Gastrocnemius medialis (tissue), 4 donors: ENCODE results near the gene PRELP. TPM values are rescaled to one million over a fixed set of nuclear protein-coding genes. Genes with fewer than 3 reads are reported as not detected.
"Not testable (repeated sequence)": the region's sequence is repeated elsewhere in the genome, so short reads cannot be mapped to it uniquely, and the experiment has no call there.

Experiments
- ATAC-seq, 2 donors: fragments of 150-250 bp; one replicate each; pipeline ENCODE4 v1.9.1; 2016
- DNase-seq, 2 donors: peaks; one replicate each; pipeline ENCODE4 v3.0.0-alpha.2; 2019
- H3K27ac ChIP-seq, 4 donors: fragments of 200-600 bp; sonication (generic); 1 replicate in 1 of 4; 2 replicates in 3 of 4; pipeline ENCODE4 v1.5.1; 2016 to 2018; ENCODE audit warnings: mild to moderate bottlenecking in 2 of 4, moderate library complexity in 1 of 4
- H3K27me3 ChIP-seq, 3 donors: fragments of 200-600 bp; sonication (generic) in 2 of 3; 1 replicate in 1 of 3; 2 replicates in 2 of 3; pipeline versions ENCODE4 v1.5.1 to v1.6.0; 2016 to 2019; ENCODE audit warnings: mild to moderate bottlenecking in 1 of 3, moderate library complexity in 1 of 3
- H3K36me3 ChIP-seq, 2 donors: fragments of 200-600 bp; sonication (generic) in 1 of 2; one replicate each; pipeline ENCODE4 v1.5.1; 2017 to 2018
- H3K4me1 ChIP-seq, 2 donors: fragments of 200-600 bp; sonication (generic) in 1 of 2; one replicate each; pipeline ENCODE4 v1.5.1; 2016 to 2017; ENCODE audit warnings: mild to moderate bottlenecking in 2 of 2
- H3K4me3 ChIP-seq, 4 donors: fragments of 200-600 bp; sonication (generic) in 3 of 4; 1 replicate in 1 of 4; 2 replicates in 3 of 4; pipeline ENCODE4 v1.5.1; 2016 to 2019; ENCODE audit warnings: mild to moderate bottlenecking in 2 of 4
- H3K9me3 ChIP-seq, 3 donors: fragments of 200-600 bp; sonication (generic) in 2 of 3; 1 replicate in 1 of 3; 2 replicates in 2 of 3; pipeline ENCODE4 v1.5.1; 2016 to 2019
- POLR2A ChIP-seq, 2 donors: fragments of 450-650 bp; IDR thresholded peaks; one replicate each; pipeline ENCODE4 v1.6.1; 2017; ENCODE audit warnings: antibody characterized with exemption in 2 of 2, mild to moderate bottlenecking in 2 of 2, moderate library complexity in 2 of 2
- in situ Hi-C, 4 donors: fragments of 200-750 bp; cut with MboI; loops; one replicate each; pipeline versions ENCODE4 v1.15.0 to v1.8.0; 2017; ENCODE audit warnings: low sequenced_read_pairs in 4 of 4
- intact Hi-C: fragments of 100-400 bp; cut with DNase I; formaldehyde crosslinking; loops from one replicate; pipeline ENCODE4 v1.15.1; 2023; ENCODE audit warnings: low total_unique reads
- total RNA-seq, 4 donors: library from RNA; depleted of rRNA; stranded (reverse); fragments of >200 nt; gene quantifications; one replicate each; pipeline versions ENCODE4 v1.1.0 to v1.2.3, GENCODE V29; 2016
- TF ChIP-seq, protein P1 (sequence below), 5 experiments: fragments of 450-650 bp in 3 of 5; fragments of 200-600 bp in 2 of 5; sonication (generic) in 2 of 5; IDR thresholded peaks in 4 of 5; conservative IDR thresholded peaks in 1 of 5; 1 replicate in 4 of 5; 2 replicates in 1 of 5; pipeline ENCODE4 v1.5.1; 2016 to 2019; ENCODE audit warnings: antibody characterized with exemption in 5 of 5, mild to moderate bottlenecking in 3 of 5, moderate library complexity in 3 of 5

PRELP gene
- total RNA-seq, 4 donors from 2014 or later: 12.2 to 32.6 (median 16.9) TPM

DNA sequence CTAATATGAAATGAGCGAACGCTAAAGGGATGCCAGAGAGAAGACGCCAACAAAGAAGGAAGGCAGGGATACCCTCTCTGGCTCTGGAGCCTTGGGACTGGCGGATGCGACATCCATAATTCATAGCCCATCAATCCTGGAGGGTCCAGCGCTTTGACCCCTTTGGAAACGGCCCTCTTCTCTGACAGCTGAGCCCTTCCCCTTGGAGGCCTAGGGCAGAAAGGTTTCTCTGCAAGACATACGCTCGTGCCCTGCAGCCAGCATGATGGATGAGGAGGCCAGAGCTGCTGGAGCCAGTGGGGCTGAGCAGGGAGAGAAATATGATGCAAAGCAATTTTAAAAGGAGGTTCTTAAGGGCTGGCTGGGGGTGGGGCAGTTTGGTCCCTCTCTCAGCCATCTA is 40.6 kb downstream of the PRELP start:
- in situ Hi-C loops: no loop called here
- no peak for TF ChIP-seq POLR2A (IDR thresholded peaks at IDR 0.05)
- TF ChIP-seq, protein P1, sequence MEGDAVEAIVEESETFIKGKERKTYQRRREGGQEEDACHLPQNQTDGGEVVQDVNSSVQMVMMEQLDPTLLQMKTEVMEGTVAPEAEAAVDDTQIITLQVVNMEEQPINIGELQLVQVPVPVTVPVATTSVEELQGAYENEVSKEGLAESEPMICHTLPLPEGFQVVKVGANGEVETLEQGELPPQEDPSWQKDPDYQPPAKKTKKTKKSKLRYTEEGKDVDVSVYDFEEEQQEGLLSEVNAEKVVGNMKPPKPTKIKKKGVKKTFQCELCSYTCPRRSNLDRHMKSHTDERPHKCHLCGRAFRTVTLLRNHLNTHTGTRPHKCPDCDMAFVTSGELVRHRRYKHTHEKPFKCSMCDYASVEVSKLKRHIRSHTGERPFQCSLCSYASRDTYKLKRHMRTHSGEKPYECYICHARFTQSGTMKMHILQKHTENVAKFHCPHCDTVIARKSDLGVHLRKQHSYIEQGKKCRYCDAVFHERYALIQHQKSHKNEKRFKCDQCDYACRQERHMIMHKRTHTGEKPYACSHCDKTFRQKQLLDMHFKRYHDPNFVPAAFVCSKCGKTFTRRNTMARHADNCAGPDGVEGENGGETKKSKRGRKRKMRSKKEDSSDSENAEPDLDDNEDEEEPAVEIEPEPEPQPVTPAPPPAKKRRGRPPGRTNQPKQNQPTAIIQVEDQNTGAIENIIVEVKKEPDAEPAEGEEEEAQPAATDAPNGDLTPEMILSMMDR (IDR thresholded peaks at IDR 0.05 in 4 of 5, conservative IDR thresholded peaks at IDR 0.05 in 1 of 5): no peak

DNA sequence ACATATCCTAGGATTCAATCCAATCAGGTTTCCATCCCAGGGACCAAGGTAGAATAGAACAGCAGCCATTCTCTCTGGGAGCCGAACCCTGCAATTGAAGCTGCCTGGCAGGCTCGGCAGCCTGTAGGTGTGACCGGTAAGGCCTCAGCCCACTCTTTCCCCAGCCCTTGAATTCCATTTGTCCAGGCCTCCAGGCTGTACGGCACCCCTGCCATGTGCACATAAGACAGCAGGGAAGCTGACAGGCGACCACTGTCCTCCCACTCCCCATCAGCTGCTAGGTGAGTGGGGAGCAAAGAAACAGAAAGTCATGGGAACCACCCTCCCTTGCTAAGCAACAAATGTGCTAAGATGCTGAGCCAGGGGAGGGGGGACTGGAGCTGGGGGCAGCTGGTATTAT is 41.3 kb downstream of the PRELP start:
- no peaks in the 10 kb centered on the region for H3K27me3 ChIP-seq
- H3K27ac ChIP-seq: no peak overlapping the region
- no peak for DNase-seq
- no peak overlapping the region for H3K4me3 ChIP-seq
- H3K36me3 ChIP-seq: no peaks in the 10 kb centered on the region
- peaks cover 0 to 7% of the 10 kb centered on the region in 2 donors for H3K4me1 ChIP-seq
- ATAC-seq: no peak
- H3K9me3 ChIP-seq: no peaks in the 10 kb centered on the region
- in situ Hi-C loops: no loop called here
- TF ChIP-seq POLR2A (IDR thresholded peaks at IDR 0.05): no peak
- TF ChIP-seq, protein P1 (IDR thresholded peaks at IDR 0.05 in 4 of 5, conservative IDR thresholded peaks at IDR 0.05 in 1 of 5): no peak
- intact Hi-C loops: no loop called here

More for the DNA sequence above, 40.6 kb downstream of the PRELP start:
- Histone ChIP-seq H3K4me1 (peaks cover 0 to 7% of the 10 kb centered on the region in 2 donors), H3K27me3 (no peaks in the 10 kb centered on the region), H3K27ac (no peak overlapping the region), H3K4me3 (no peak overlapping the region), H3K36me3 (no peaks in the 10 kb centered on the region), H3K9me3 (no peaks in the 10 kb centered on the region)
- intact Hi-C loops: no loop called here
- DNase-seq: no peak
- ATAC-seq: no peak

DNA sequence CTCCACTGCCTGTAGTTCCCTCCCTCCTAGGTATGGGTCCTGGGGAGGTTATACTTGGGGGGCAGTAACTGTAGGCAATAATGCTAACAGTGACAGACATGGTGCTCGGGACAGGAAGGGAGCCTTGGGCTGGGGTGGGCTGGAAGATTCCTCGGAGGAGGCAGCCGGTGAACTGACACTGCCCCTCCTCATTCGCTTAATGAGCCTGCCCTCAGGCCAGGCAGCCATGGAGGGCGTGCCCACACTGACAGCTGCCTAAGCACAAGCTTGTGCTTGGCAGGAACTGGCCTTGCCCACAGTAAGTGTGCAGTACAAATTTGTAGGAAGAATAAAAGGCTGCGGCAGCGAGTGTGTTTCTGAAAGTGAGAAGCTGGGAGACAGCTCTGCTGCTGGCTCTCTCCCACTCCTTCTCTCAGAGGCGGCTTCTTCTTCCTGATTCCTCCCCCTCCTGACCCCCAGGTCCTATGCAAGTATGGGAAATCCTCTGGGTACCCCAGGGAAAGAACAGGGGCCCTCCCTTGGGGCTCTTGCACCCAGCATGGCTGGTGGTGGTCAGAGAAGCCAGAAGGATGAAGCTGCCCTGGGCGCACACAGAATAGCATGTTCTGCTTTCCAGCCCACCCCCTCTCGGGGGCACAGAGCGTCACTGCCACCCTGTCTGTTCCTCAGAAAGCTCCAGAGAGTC is 42.0 kb downstream of the PRELP start:
- DNase-seq (no peak), ATAC-seq (no peak)
- intact Hi-C loops: no loop called here
- H3K4me3 ChIP-seq: no peak overlapping the region
- no peaks in the 10 kb centered on the region for H3K27me3 ChIP-seq
- no peaks in the 10 kb centered on the region for H3K4me1 ChIP-seq
- H3K36me3 ChIP-seq: no peaks in the 10 kb centered on the region
- H3K27ac ChIP-seq: no peak overlapping the region
- TF ChIP-seq, protein P1 (IDR thresholded peaks at IDR 0.05 in 4 of 5, conservative IDR thresholded peaks at IDR 0.05 in 1 of 5): no peak
- no peak for TF ChIP-seq POLR2A (IDR thresholded peaks at IDR 0.05)
- in situ Hi-C loops: no loop called here
- H3K9me3 ChIP-seq: no peaks in the 10 kb centered on the region

DNA sequence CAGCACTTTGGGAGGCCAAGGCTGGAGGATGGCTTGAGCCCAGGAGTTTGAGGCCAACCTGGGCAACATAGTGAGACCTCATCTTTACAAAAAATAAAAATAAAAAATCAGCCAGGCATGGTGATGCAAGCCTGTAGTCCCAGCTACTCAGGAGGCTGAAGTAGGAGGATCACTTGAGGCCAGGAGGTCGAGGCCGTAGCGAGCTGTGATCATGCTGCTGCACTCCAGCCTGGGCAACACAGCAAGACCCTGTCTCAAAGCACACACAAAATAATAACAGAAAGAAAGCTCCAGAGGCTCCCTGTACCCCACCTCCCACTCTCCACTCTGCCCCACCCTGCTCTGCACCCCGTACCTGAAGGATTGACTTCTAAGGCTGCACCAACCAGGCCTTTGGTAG is 42.5 kb downstream of the PRELP start:
- H3K9me3 ChIP-seq, H3K4me3 ChIP-seq, DNase-seq, H3K36me3 ChIP-seq, H3K27ac ChIP-seq, in situ Hi-C loops, H3K27me3 ChIP-seq, H3K4me1 ChIP-seq, ATAC-seq, intact Hi-C loops: not testable (repeated sequence)

DNA sequence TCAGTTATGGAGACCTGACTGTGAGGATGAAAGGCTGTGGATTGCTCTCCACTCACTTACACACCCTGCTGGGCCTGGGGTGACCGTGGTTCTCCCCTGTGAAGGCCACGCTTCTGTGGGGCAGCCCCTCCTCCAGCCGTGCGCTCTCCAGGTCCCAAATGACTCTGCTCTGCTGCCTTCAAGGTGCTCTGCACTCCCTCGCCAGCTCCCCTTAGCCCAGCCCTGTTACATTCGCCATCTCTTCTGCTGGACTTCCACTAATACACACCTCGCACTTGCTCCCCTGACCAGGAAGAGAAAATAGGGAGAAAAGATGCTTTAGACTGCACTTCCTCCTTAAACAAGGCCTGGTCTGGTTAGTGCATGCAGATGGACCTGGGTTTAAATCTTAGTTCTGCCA is 42.9 kb downstream of the PRELP start:
- TF ChIP-seq POLR2A (IDR thresholded peaks at IDR 0.05): no peak
- TF ChIP-seq, protein P1 (IDR thresholded peaks at IDR 0.05 in 4 of 5, conservative IDR thresholded peaks at IDR 0.05 in 1 of 5): no peak
- Histone ChIP-seq H3K4me3 (no peak overlapping the region), H3K27me3 (no peaks in the 10 kb centered on the region), H3K27ac (no peak overlapping the region), H3K36me3 (no peaks in the 10 kb centered on the region), H3K9me3 (no peaks in the 10 kb centered on the region), H3K4me1 (peaks cover 0 to under 1% of the 10 kb centered on the region in 2 donors)
- intact Hi-C loops: no loop called here
- in situ Hi-C loops: no loop called here
- no peak for DNase-seq
- ATAC-seq: no peak
